ENCODE data around the gene ZDHHC18.
"Not testable (repeated sequence)": the region's sequence is repeated elsewhere in the genome, so short reads cannot be mapped to it uniquely, and the experiment has no call there.

The ZDHHC18 gene

DNA sequence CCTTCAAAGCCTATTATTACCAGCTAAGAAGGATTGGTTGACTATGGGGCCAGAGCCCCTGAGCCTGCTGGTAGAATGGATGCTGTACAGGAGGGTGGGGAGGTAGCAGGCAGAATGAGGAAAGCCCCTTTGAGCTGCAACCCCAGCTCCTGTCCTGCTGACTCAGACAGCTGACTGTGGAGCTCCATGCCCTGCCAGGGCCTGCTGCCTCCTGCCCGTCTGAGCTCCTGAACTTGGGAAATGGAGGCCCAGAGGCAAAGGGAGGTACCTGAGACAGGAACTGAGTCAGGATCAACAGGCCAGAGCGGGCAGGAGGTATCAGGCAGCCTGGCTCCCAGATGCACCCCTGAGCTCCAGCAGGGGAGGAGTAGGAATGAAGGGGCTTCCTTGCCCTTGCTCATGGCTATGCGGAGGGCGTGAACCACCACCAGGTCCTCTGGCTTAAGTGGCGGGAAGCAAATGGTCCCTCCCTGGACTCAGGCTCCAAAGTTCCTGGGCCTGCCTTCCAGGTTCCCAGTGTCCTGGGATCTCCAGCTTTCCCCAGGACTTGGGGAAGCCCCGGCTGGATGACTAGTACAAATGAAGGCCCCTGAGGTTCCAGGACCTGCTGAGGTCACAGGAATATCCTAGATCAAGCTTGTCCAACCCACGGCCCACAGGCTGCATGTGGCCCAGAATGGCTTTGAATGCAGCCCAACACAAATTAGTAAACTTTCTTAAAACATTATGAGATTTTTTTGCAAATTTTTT, 32.6 kb downstream of the ZDHHC18 start:
- TF ChIP-seq, protein P1, sequence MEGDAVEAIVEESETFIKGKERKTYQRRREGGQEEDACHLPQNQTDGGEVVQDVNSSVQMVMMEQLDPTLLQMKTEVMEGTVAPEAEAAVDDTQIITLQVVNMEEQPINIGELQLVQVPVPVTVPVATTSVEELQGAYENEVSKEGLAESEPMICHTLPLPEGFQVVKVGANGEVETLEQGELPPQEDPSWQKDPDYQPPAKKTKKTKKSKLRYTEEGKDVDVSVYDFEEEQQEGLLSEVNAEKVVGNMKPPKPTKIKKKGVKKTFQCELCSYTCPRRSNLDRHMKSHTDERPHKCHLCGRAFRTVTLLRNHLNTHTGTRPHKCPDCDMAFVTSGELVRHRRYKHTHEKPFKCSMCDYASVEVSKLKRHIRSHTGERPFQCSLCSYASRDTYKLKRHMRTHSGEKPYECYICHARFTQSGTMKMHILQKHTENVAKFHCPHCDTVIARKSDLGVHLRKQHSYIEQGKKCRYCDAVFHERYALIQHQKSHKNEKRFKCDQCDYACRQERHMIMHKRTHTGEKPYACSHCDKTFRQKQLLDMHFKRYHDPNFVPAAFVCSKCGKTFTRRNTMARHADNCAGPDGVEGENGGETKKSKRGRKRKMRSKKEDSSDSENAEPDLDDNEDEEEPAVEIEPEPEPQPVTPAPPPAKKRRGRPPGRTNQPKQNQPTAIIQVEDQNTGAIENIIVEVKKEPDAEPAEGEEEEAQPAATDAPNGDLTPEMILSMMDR (IDR thresholded peaks at IDR 0.05; ENCODE audit: insufficient read depth, low read depth, low read length, missing control alignments): no peak
- peak; percentile 100 for DNase-seq (ENCODE audit: low read depth)
- H3K4me3 ChIP-seq (ENCODE audit: low read length): no peak overlapping the region

DNA sequence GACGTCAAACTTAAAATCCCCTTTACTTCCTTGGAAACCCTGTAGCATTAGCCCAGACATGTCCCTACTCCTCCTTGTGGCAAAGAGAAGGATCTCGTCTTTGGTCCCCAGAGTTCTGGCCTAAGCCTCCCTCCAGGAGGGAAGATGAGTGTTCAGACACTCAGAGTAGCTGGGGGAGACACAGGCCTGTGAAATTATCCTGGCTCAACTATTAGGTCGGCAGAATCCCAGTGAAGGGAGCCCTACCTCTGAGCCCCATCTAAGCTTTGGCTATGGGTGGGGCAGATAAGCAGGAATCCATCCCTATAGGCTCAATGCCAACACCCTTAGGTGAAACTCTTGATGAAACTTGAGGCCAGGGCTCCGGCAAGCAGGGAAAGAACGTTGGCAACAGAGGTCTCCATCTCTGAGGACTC, 34.8 kb downstream of the ZDHHC18 start:
- H3K4me3 ChIP-seq (ENCODE audit: low read length): no peak overlapping the region
- TF ChIP-seq, protein P1 (IDR thresholded peaks at IDR 0.05; ENCODE audit: insufficient read depth, low read depth, low read length, missing control alignments): peak; percentile 74
- DNase-seq (ENCODE audit: low read depth): peak; percentile 89

DNA sequence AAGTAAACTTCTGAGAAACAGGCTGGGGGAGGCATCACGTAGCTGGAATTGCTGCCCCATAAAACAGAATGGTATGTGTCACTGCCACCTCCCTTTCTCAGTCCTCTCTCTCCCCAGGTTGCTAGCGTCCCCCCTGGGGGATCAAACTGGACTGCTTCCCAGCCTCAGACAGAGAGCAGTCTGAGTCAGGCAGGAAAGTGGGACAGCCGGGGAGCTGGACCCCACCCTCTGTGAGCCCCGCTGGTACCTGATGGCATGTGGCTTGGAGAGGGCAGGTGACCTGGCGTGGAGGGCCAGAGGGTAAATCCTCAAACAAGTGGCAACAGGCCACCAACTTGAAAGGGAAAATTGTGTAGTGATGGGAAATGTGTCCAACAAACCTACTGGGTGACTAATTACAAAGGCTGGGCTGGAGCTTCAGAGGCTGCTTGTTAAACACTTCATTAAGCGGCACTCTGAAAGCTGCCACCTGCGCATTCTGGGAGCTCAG, 35.4 kb downstream of the ZDHHC18 start:
- TF ChIP-seq, protein P1 (IDR thresholded peaks at IDR 0.05; ENCODE audit: insufficient read depth, low read depth, low read length, missing control alignments): no peak
- peak overlapping the region; percentile 39 for H3K4me3 ChIP-seq (ENCODE audit: low read length)
- DNase-seq (ENCODE audit: low read depth): peak; percentile 91

DNA sequence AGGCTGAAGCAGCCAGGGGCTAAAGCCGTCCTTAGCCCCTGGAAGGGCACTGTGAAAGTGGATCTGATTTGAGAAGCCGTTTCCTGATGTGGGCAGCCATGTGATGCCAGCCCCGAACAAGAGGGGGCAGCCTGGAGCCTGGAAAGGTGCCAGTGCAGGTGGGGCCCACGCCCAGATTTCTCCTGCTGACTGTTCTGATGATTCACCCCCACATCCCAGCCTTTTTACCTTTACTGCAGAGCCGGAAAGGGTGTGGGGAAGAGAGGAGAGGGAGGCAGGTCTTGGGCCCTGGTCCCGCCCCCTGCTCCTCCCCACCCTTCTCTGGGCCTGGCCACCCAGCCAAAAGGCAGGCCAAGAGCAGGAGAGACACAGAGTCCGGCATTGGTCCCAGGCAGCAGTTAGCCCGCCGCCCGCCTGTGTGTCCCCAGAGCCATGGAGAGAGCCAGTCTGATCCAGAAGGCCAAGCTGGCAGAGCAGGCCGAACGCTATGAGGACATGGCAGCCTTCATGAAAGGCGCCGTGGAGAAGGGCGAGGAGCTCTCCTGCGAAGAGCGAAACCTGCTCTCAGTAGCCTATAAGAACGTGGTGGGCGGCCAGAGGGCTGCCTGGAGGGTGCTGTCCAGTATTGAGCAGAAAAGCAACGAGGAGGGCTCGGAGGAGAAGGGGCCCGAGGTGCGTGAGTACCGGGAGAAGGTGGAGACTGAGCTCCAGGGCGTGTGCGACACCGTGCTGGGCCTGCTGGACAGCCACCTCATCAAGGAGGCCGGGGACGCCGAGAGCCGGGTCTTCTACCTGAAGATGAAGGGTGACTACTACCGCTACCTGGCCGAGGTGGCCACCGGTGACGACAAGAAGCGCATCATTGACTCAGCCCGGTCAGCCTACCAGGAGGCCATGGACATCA, 36.5 kb downstream of the ZDHHC18 start, which contains the start of gene SFN:
SFN (plus strand) TSS at position 369 of the 904 bp plus-strand sequence; CDS start at position 433, 64 bp downstream.
- TF ChIP-seq, protein P1 (IDR thresholded peaks at IDR 0.05; ENCODE audit: insufficient read depth, low read depth, low read length, missing control alignments): peak; percentile 95
- H3K4me3 ChIP-seq (ENCODE audit: low read length): peak within 1 kb of the TSS; percentile 99
- peak; percentile 99 for DNase-seq (ENCODE audit: low read depth)

DNA sequence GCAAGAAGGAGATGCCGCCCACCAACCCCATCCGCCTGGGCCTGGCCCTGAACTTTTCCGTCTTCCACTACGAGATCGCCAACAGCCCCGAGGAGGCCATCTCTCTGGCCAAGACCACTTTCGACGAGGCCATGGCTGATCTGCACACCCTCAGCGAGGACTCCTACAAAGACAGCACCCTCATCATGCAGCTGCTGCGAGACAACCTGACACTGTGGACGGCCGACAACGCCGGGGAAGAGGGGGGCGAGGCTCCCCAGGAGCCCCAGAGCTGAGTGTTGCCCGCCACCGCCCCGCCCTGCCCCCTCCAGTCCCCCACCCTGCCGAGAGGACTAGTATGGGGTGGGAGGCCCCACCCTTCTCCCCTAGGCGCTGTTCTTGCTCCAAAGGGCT, 37.2 kb downstream of the ZDHHC18 start:
- DNase-seq (ENCODE audit: low read depth): no peak
- TF ChIP-seq, protein P1 (IDR thresholded peaks at IDR 0.05; ENCODE audit: insufficient read depth, low read depth, low read length, missing control alignments): no peak
- H3K4me3 ChIP-seq (ENCODE audit: low read length): peak overlapping the region; percentile 99

DNA sequence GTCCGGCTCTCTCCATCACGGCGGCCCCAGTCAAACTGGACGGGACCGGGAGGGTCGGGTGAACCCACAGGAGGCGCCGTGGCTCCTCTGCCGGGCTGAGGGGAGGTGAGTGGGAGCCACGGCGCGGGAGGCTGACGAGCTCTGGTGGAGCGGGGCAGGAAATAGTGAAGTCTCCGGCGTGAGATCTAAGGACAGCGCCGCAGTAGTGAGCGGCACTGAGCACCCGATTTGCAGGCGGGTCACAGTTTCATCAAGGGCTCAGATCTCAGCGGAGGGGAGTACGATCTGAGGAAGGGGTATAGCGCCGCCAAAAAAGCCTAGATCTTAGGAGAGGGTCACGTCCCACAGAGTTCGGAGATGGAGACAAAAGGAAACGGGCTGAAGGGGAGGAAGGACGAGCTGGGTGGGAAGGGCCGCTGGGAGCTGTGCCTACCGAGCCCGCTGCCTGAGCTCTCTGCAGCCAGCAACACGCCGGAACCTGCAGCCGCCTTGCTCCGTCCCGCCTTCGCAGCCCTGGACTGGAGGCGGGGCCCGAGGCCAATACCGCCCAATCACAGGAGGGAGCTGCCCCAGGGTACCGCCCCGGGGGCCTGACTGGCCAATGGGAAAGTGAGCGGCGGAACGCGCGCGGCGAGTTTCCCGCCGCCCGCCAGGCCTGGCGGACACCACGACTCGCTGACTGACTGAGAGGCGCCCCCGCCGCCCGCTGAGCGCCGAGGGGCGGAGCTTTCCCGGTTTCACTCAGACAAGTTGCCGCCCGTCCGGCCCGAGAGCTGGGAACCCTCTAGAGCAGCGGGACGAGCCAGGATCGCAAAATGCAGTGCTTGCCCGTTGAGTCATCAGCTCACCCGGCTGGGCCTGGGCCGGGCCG, 38.4 kb downstream of the ZDHHC18 start:
- TF ChIP-seq, protein P1 (IDR thresholded peaks at IDR 0.05; ENCODE audit: insufficient read depth, low read depth, low read length, missing control alignments): no peak
- peak overlapping the region; percentile 99 for H3K4me3 ChIP-seq (ENCODE audit: low read length)
- peak; percentile 96 for DNase-seq (ENCODE audit: low read depth)

DNA sequence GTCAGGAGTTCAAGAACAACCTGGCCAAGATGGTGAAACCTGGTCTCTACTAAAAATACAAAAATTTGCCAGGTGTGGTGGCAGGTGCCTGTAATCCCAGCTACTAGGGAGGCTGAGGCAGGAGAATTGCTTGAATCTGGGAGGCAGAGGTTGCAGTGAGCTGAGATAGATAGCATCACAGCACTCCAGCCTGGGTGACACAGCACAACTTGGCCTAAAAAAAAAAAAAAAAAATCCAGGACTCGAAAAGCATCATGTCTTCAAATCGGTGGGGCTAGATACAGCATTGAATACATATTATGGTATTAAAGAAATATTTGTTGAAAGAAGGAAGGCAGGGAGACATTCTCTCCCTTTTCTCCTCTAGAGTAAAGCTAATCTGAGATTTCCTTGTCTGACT, 46.6 kb downstream of the ZDHHC18 start:
- DNase-seq (ENCODE audit: low read depth); H3K4me3 ChIP-seq (ENCODE audit: low read length): not testable (repeated sequence)

Data from epithelial cell of esophagus (primary cell).